HEK293 (cell line): Measurements from ENCODE around the gene CDT1.

Source experiments
- ELK4 ChIP-seq: IDR thresholded peaks from 2 replicates; pipeline ENCODE4 v1.6.1; 2011; ENCODE audit warnings: mild to moderate bottlenecking, low read depth, low read length, borderline replicate concordance
- GLIS2 ChIP-seq: fragments of 450-650 bp; formaldehyde crosslinking; IDR thresholded peaks from 2 replicates; pipeline ENCODE4 v1.5.1; 2016; ENCODE audit warnings: missing biosample characterization, missing genetic modification characterization
- IKZF3 ChIP-seq: fragments of 450-650 bp; IDR thresholded peaks from 2 replicates; pipeline ENCODE4 v1.5.0; 2018; ENCODE audit warnings: missing biosample characterization, mild to moderate bottlenecking, missing genetic modification characterization, moderate library complexity
- KLF16 ChIP-seq: fragments of 450-650 bp; formaldehyde crosslinking; IDR thresholded peaks from 2 replicates; pipeline ENCODE4 v1.5.1; 2017; ENCODE audit warnings: missing biosample characterization, missing genetic modification characterization
- OVOL3 ChIP-seq: fragments of 450-650 bp; formaldehyde crosslinking; IDR thresholded peaks from 2 replicates; pipeline ENCODE4 v1.5.1; 2016; ENCODE audit warnings: missing biosample characterization, missing genetic modification characterization
- PRDM1 ChIP-seq: fragments of 450-650 bp; formaldehyde crosslinking; IDR thresholded peaks from 2 replicates; pipeline ENCODE4; 2016; ENCODE audit warnings: missing biosample characterization, missing genetic modification characterization
- REPIN1 ChIP-seq: fragments of 450-650 bp; formaldehyde crosslinking; IDR thresholded peaks from 2 replicates; pipeline ENCODE4 v1.5.1; 2017; ENCODE audit warnings: missing biosample characterization, missing genetic modification characterization, low read depth
- SCRT2 ChIP-seq: fragments of 450-650 bp; formaldehyde crosslinking; IDR thresholded peaks from 2 replicates; pipeline ENCODE4 v1.5.1; 2016; ENCODE audit warnings: missing biosample characterization, missing genetic modification characterization
- SP3 ChIP-seq: fragments of 450-650 bp; formaldehyde crosslinking; IDR thresholded peaks from 2 replicates; pipeline ENCODE4 v1.5.1; 2016; ENCODE audit warnings: missing biosample characterization, missing genetic modification characterization
- ZBTB11 ChIP-seq: fragments of 450-650 bp; formaldehyde crosslinking; conservative IDR thresholded peaks from 2 replicates; pipeline ENCODE4 v1.5.1; 2016; ENCODE audit warnings: low read depth, missing biosample characterization, missing genetic modification characterization
- ZBTB20 ChIP-seq: fragments of 450-650 bp; formaldehyde crosslinking; IDR thresholded peaks from 2 replicates; pipeline ENCODE4 v1.5.1; 2016; ENCODE audit warnings: missing biosample characterization, missing genetic modification characterization
- ZNF148 ChIP-seq: fragments of 450-650 bp; formaldehyde crosslinking; IDR thresholded peaks from 2 replicates; pipeline ENCODE4 v1.5.0; 2017; ENCODE audit warnings: missing biosample characterization, missing genetic modification characterization, borderline replicate concordance
- ZNF202 ChIP-seq: fragments of 450-650 bp; formaldehyde crosslinking; IDR thresholded peaks from 2 replicates; pipeline ENCODE4 v1.5.1; 2016; ENCODE audit warnings: missing biosample characterization, missing genetic modification characterization, borderline replicate concordance
- ZNF223 ChIP-seq: fragments of 450-650 bp; formaldehyde crosslinking; IDR thresholded peaks from 2 replicates; pipeline ENCODE4 v1.5.1; 2016; ENCODE audit warnings: missing biosample characterization, missing genetic modification characterization
- ZNF23 ChIP-seq: fragments of 450-650 bp; formaldehyde crosslinking; IDR thresholded peaks from 2 replicates; pipeline ENCODE4 v1.5.1; 2016; ENCODE audit warnings: missing biosample characterization, missing genetic modification characterization, borderline replicate concordance
- ZNF248 ChIP-seq: fragments of 450-650 bp; formaldehyde crosslinking; IDR thresholded peaks from 2 replicates; pipeline ENCODE4 v1.5.1; 2017; ENCODE audit warnings: missing biosample characterization, missing genetic modification characterization
- ZNF266 ChIP-seq: fragments of 450-650 bp; formaldehyde crosslinking; IDR thresholded peaks from 2 replicates; pipeline ENCODE4 v1.5.1; 2016; ENCODE audit warnings: missing biosample characterization, missing genetic modification characterization, low read depth
- ZNF391 ChIP-seq: fragments of 450-650 bp; formaldehyde crosslinking; IDR thresholded peaks from 2 replicates; pipeline ENCODE4 v1.5.1; 2016; ENCODE audit warnings: low read depth, missing biosample characterization, missing genetic modification characterization, borderline replicate concordance
- ZNF394 ChIP-seq: fragments of 450-650 bp; formaldehyde crosslinking; IDR thresholded peaks from 2 replicates; pipeline ENCODE4 v1.5.1; 2016; ENCODE audit warnings: missing biosample characterization, missing genetic modification characterization, mild to moderate bottlenecking, moderate library complexity, borderline replicate concordance
- ZNF423 ChIP-seq: fragments of 450-650 bp; formaldehyde crosslinking; IDR thresholded peaks from 2 replicates; pipeline ENCODE4 v1.5.1; 2016; ENCODE audit warnings: missing biosample characterization, missing genetic modification characterization
- ZNF623 ChIP-seq: fragments of 450-650 bp; formaldehyde crosslinking; IDR thresholded peaks from 2 replicates; pipeline ENCODE4 v1.5.1; 2016; ENCODE audit warnings: missing biosample characterization, missing genetic modification characterization
- ZNF704 ChIP-seq: fragments of 450-650 bp; formaldehyde crosslinking; IDR thresholded peaks from 2 replicates; pipeline ENCODE4 v1.5.1; 2016; ENCODE audit warnings: missing biosample characterization, missing genetic modification characterization
- ZNF76 ChIP-seq: fragments of 450-650 bp; formaldehyde crosslinking; IDR thresholded peaks from 2 replicates; pipeline ENCODE4; 2016; ENCODE audit warnings: low read depth, missing biosample characterization, missing genetic modification characterization, borderline replicate concordance
- ZSCAN16 ChIP-seq: fragments of 450-650 bp; formaldehyde crosslinking; IDR thresholded peaks from 2 replicates; pipeline ENCODE4 v1.5.1; 2016; ENCODE audit warnings: missing biosample characterization, missing genetic modification characterization
- TF ChIP-seq, protein P1 (sequence below): fragments of 450-650 bp; formaldehyde crosslinking; IDR thresholded peaks from 2 replicates; pipeline ENCODE4 v1.5.1; 2016; ENCODE audit warnings: missing biosample characterization, missing genetic modification characterization, borderline replicate concordance
- TF ChIP-seq, protein P2 (sequence below): fragments of 450-650 bp; formaldehyde crosslinking; IDR thresholded peaks from 2 replicates; pipeline ENCODE4; 2016; ENCODE audit warnings: missing biosample characterization, missing genetic modification characterization
- TF ChIP-seq, protein P3 (sequence below): fragments of 450-650 bp; formaldehyde crosslinking; IDR thresholded peaks from 2 replicates; pipeline ENCODE4 v1.5.1; 2017; ENCODE audit warnings: missing biosample characterization, missing genetic modification characterization

The CDT1 gene

GRCh38 chr16:88856828-88857727 lies 53.5 kb downstream of the CDT1 start, which contains the start of the genes GALNS and TRAPPC2L (continued):
- no peak for TF ChIP-seq ZNF23 (tag by site-specific recombination)
- 0 out of 2 replicates have a peak, but pooled peaks have one; percentile 16 for TF ChIP-seq GLIS2 (tag by site-specific recombination)
- TF ChIP-seq, protein P1, sequence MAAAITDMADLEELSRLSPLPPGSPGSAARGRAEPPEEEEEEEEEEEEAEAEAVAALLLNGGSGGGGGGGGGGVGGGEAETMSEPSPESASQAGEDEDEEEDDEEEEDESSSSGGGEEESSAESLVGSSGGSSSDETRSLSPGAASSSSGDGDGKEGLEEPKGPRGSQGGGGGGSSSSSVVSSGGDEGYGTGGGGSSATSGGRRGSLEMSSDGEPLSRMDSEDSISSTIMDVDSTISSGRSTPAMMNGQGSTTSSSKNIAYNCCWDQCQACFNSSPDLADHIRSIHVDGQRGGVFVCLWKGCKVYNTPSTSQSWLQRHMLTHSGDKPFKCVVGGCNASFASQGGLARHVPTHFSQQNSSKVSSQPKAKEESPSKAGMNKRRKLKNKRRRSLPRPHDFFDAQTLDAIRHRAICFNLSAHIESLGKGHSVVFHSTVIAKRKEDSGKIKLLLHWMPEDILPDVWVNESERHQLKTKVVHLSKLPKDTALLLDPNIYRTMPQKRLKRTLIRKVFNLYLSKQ (tag by site-specific recombination): no peak
- TF ChIP-seq SCRT2 (tag by site-specific recombination): no peak
- no peak for TF ChIP-seq OVOL3 (tag by site-specific recombination)
- peak; percentile 82 for TF ChIP-seq KLF16 (tag by site-specific recombination)
- TF ChIP-seq ZNF223 (tag by site-specific recombination): no peak
- no peak for TF ChIP-seq REPIN1
- TF ChIP-seq ELK4: no peak
- TF ChIP-seq ZNF248 (tag by site-specific recombination): no peak
- TF ChIP-seq ZNF76 (tag by site-specific recombination): peak; percentile 26; the same call in 1 of the 2 replicates
- peak; percentile 78 for TF ChIP-seq SP3 (tag by site-specific recombination)
- TF ChIP-seq ZNF202 (tag by site-specific recombination): no peak
- TF ChIP-seq, protein P2, sequence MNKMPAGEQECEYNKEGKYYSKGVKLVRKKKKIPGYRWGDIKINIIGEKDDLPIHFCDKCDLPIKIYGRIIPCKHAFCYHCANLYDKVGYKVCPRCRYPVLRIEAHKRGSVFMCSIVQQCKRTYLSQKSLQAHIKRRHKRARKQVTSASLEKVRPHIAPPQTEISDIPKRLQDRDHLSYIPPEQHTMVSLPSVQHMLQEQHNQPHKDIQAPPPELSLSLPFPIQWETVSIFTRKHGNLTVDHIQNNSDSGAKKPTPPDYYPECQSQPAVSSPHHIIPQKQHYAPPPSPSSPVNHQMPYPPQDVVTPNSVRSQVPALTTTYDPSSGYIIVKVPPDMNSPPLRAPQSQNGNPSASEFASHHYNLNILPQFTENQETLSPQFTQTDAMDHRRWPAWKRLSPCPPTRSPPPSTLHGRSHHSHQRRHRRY (tag by site-specific recombination): no peak
- no peak for TF ChIP-seq ZSCAN16 (tag by site-specific recombination)
- no peak for TF ChIP-seq ZNF394
- TF ChIP-seq ZNF623: no peak
- TF ChIP-seq ZNF704: no peak
- no peak for TF ChIP-seq ZNF266 (tag by site-specific recombination)
- no peak for TF ChIP-seq PRDM1 (tag by site-specific recombination)
- TF ChIP-seq ZBTB20 (tag by site-specific recombination): no peak
- peak; percentile 42; the same call in 1 of the 2 replicates for TF ChIP-seq ZNF391 (tag by site-specific recombination)
- TF ChIP-seq ZNF148 (tag by site-specific recombination): no peak
- TF ChIP-seq ZNF423 (tag by site-specific recombination): no peak
- TF ChIP-seq, protein P3, sequence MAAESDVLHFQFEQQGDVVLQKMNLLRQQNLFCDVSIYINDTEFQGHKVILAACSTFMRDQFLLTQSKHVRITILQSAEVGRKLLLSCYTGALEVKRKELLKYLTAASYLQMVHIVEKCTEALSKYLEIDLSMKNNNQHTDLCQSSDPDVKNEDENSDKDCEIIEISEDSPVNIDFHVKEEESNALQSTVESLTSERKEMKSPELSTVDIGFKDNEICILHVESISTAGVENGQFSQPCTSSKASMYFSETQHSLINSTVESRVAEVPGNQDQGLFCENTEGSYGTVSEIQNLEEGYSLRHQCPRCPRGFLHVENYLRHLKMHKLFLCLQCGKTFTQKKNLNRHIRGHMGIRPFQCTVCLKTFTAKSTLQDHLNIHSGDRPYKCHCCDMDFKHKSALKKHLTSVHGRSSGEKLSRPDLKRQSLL (tag by site-specific recombination): no peak
- TF ChIP-seq ZBTB11 (tag by site-specific recombination): peak; percentile 25; the same call in 1 of the 2 replicates
- TF ChIP-seq IKZF3 (tag by site-specific recombination): no peak
